ENCODE results near the gene FPGS. TPM values are rescaled to one million over a fixed set of nuclear protein-coding genes. Genes with fewer than 3 reads are reported as not detected.
A peak's percentile ranks its signal among the peaks of the same experiment; 100 is the strongest.

The FPGS gene
- total RNA-seq, 1 donor: 98.1 TPM

GRCh38 chr9:127773981-127774380, 28.7 kb upstream of the FPGS start:
- TF ChIP-seq CTCF (IDR thresholded peaks at IDR 0.05; ENCODE audit: extremely low read depth, low read depth, low read length): no peak
- no peak overlapping the region for H3K27ac ChIP-seq (ENCODE audit: low read depth, low read length)
- no peak for DNase-seq (ENCODE audit: insufficient read length, low spot score, missing footprints)
- H3K79me2 ChIP-seq (ENCODE audit: insufficient read depth, low read length): no peaks in the 10 kb centered on the region
- H2AFZ ChIP-seq (ENCODE audit: low read length): no peak overlapping the region
- no peaks in the 10 kb centered on the region for H3K36me3 ChIP-seq (ENCODE audit: insufficient read depth, low read length)
- peaks cover 4% of the 10 kb centered on the region for H3K27me3 ChIP-seq (ENCODE audit: insufficient read depth, low read length)
- H3K9me3 ChIP-seq (ENCODE audit: low read depth, low read length): no peaks in the 10 kb centered on the region
- H3K4me1 ChIP-seq (ENCODE audit: insufficient read depth, low read length): peaks cover 11% of the 10 kb centered on the region
- no peak overlapping the region for H3K4me2 ChIP-seq (ENCODE audit: insufficient read depth, low read length)
- no peak overlapping the region for H3K4me3 ChIP-seq (ENCODE audit: insufficient read depth, low read length)
- peaks cover 3% of the 10 kb centered on the region for H4K20me1 ChIP-seq (ENCODE audit: insufficient read depth, low read length)

DNA sequence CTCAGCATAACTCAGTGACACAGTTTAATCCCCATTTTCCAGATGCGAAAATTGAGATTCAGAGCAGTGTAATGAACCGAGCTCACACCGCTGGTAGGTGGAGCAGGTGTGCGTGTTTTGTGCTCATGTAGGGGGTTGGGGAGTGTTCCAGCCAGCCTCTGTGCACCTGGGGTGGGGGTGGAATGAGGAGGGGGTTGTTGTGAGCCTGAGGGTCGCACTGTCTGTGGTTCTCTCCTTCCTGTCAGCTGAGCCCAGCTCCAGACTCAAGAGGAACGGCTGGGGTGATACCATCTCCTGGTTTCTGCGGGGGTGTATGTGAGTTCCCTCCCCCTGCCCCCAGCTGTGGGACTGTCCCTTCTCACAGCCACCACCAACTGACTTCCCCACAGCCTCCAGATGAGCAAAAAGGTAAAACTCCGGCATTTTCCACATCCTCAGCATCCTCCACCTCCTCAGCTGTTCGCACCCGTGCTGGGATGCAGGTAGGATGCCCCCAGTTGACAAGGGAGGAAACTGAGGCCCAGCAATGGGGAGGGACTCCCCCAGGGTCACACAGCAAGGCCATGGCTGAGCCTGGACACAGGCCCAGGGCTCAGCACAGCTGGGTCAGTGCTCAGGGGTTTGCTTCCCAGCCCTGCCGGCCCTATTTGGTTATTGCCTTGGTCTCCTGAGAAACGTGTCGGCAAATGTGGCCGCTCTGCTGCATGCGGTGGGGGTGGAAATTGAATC, 26.3 kb upstream of the FPGS start:
- Histone ChIP-seq H3K9me3 (ENCODE audit: low read depth, low read length) (no peaks in the 10 kb centered on the region), H3K4me3 (ENCODE audit: insufficient read depth, low read length) (no peak overlapping the region), H3K79me2 (ENCODE audit: insufficient read depth, low read length) (no peaks in the 10 kb centered on the region), H3K36me3 (ENCODE audit: insufficient read depth, low read length) (no peaks in the 10 kb centered on the region), H3K4me1 (ENCODE audit: insufficient read depth, low read length) (peaks cover 4% of the 10 kb centered on the region), H3K4me2 (ENCODE audit: insufficient read depth, low read length) (no peak overlapping the region), H4K20me1 (ENCODE audit: insufficient read depth, low read length) (no peaks in the 10 kb centered on the region), H3K27me3 (ENCODE audit: insufficient read depth, low read length) (peaks cover 4% of the 10 kb centered on the region), H2AFZ (ENCODE audit: low read length) (no peak overlapping the region), H3K27ac (ENCODE audit: low read depth, low read length) (no peak overlapping the region)
- no peak for TF ChIP-seq CTCF (IDR thresholded peaks at IDR 0.05; ENCODE audit: extremely low read depth, low read depth, low read length)
- peak; percentile 52 for DNase-seq (ENCODE audit: insufficient read length, low spot score, missing footprints)

DNA sequence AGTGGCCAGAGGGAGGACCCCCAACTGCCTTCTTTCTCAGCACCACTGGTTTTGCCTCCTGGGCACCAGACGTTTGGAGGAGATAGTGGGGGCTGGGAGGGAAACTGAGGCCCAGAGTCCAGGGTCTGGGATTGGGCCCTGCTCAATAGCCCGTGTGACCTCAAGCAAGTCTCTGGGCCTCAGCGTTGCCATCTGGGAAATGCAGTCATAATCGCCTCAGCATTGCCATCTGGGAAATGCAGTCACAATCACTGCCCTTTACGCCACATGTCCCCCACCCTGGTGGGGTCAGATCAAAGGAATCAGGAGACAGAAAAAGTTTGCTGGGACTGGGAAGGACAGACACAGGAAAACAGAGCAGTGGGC, 25.8 kb upstream of the FPGS start:
- Histone ChIP-seq H3K27ac (ENCODE audit: low read depth, low read length) (no peak overlapping the region), H2AFZ (ENCODE audit: low read length) (no peak overlapping the region)
- no peak for DNase-seq (ENCODE audit: insufficient read length, low spot score, missing footprints)

More for the DNA sequence above, 25.8 kb upstream of the FPGS start:
- no peaks in the 10 kb centered on the region for H3K79me2 ChIP-seq (ENCODE audit: insufficient read depth, low read length)
- no peaks in the 10 kb centered on the region for H4K20me1 ChIP-seq (ENCODE audit: insufficient read depth, low read length)
- no peak overlapping the region for H3K4me2 ChIP-seq (ENCODE audit: insufficient read depth, low read length)
- H3K4me3 ChIP-seq (ENCODE audit: insufficient read depth, low read length): no peak overlapping the region
- H3K9me3 ChIP-seq (ENCODE audit: low read depth, low read length): no peaks in the 10 kb centered on the region
- H3K27me3 ChIP-seq (ENCODE audit: insufficient read depth, low read length): peaks cover 4% of the 10 kb centered on the region
- H3K4me1 ChIP-seq (ENCODE audit: insufficient read depth, low read length): no peaks in the 10 kb centered on the region
- no peak for TF ChIP-seq CTCF (IDR thresholded peaks at IDR 0.05; ENCODE audit: extremely low read depth, low read depth, low read length)
- no peaks in the 10 kb centered on the region for H3K36me3 ChIP-seq (ENCODE audit: insufficient read depth, low read length)

Data from osteoblast (primary cell).